H1 (cell line): ENCODE measurements around the gene TWF2. TPM values are rescaled to one million over a fixed set of nuclear protein-coding genes. Genes with fewer than 3 reads are reported as not detected.

Experiments used
- CTCF ChIA-PET: fragments of 300-600 bp; sonication (Branson Sonifier 250); formaldehyde crosslinking; loops from one replicate; lab custom pipeline; 2021; ENCODE audit not compliant: partially characterized antibody; lab: Charles Lee
- POLR2A ChIA-PET: fragments of 300-600 bp; sonication (Branson Sonifier 250); formaldehyde crosslinking; loops from one replicate; lab custom pipeline; 2021; ENCODE audit warnings: inconsistent platforms; ENCODE audit not compliant: partially characterized antibody; lab: Charles Lee
- DNase-seq, 2 experiments: peaks; one replicate each; pipeline versions ENCODE4 v3.0.0 to v3.0.0-alpha.2; 2010 to 2022; ENCODE audit warnings: low spot score in 2 of 2, low read depth in 1 of 2, mixed read lengths in 1 of 2
- FAIRE-seq: peaks from 2 replicates; lab custom pipeline; 2011; peaks lifted over from hg19 to GRCh38; lab: Jason Lieb, UNC
- H2AFZ ChIP-seq: 2 replicates; pipeline ENCODE4 v1.8.1; 2012; ENCODE audit warnings: low read length, inconsistent platforms
- H2AK5ac ChIP-seq: 2 replicates; pipeline ENCODE4 v1.6.1; 2013; ENCODE audit warnings: low read depth, low read length
- H2BK120ac ChIP-seq: replicated peaks from 2 replicates; pipeline ENCODE3; 2013; ENCODE audit warnings: low read depth, low read length, inconsistent platforms
- H2BK12ac ChIP-seq: 2 replicates; pipeline ENCODE4 v1.6.1; 2013; ENCODE audit warnings: low read depth, low read length
- H2BK15ac ChIP-seq: 2 replicates; pipeline ENCODE4 v1.6.1; 2013; ENCODE audit warnings: low read length
- H2BK20ac ChIP-seq: 2 replicates; pipeline ENCODE4 v1.6.1; 2013; ENCODE audit warnings: low read length
- H2BK5ac ChIP-seq: 2 replicates; pipeline ENCODE4 v1.6.1; 2013; ENCODE audit warnings: low read depth, low read length
- H3K14ac ChIP-seq: 2 replicates; pipeline ENCODE4 v1.6.1; 2013; ENCODE audit warnings: inconsistent platforms; ENCODE audit not compliant: insufficient read length
- H3K18ac ChIP-seq: 2 replicates; pipeline ENCODE4 v1.6.1; 2013; ENCODE audit warnings: low read length; ENCODE audit errors: extremely low read depth
- H3K23ac ChIP-seq: 2 replicates; pipeline ENCODE4 v1.6.1; 2013; ENCODE audit warnings: inconsistent platforms; ENCODE audit not compliant: insufficient read length
- H3K23me2 ChIP-seq: 2 replicates; pipeline ENCODE4 v1.6.1; 2013; ENCODE audit warnings: low read depth, low read length
- H3K27ac ChIP-seq: 2 replicates; pipeline ENCODE4 v1.6.1; 2011; ENCODE audit warnings: low read depth, low read length, inconsistent platforms
- H3K27me3 ChIP-seq, 4 experiments: replicated peaks in 1 of 4; 1 replicate in 1 of 4; 2 replicates in 3 of 4; pipeline versions ENCODE4 v1.6.1 to v1.8.1; 2011 to 2013; ENCODE audit warnings: low read length in 3 of 4, mild to moderate bottlenecking in 3 of 4, inconsistent platforms in 2 of 4, mixed read lengths in 2 of 4, moderate library complexity in 1 of 4; ENCODE audit not compliant: control insufficient read depth in 3 of 4, insufficient read depth in 3 of 4; ENCODE audit errors: extremely low read depth in 1 of 4
- H3K36me3 ChIP-seq, 4 experiments: 2 replicates each; pipeline versions ENCODE4 v1.6.1 to v1.8.1; 2011 to 2013; ENCODE audit warnings: mild to moderate bottlenecking in 4 of 4, low read length in 3 of 4, moderate library complexity in 2 of 4, control low read depth in 1 of 4, inconsistent platforms in 1 of 4; ENCODE audit not compliant: insufficient read depth in 4 of 4, control insufficient read depth in 2 of 4
- H3K4ac ChIP-seq: replicated peaks from 2 replicates; pipeline ENCODE3; 2013; ENCODE audit warnings: low read length, low read depth, mixed read lengths, inconsistent platforms; ENCODE audit not compliant: insufficient read length
- H3K4me1 ChIP-seq, 4 experiments: replicated peaks in 1 of 4; 1 replicate in 1 of 4; 2 replicates in 3 of 4; pipeline versions ENCODE4 v1.6.1 to v1.8.1; 2011 to 2013; ENCODE audit warnings: low read length in 3 of 4, inconsistent platforms in 2 of 4, mixed read lengths in 1 of 4; ENCODE audit not compliant: insufficient read depth in 4 of 4, control insufficient read depth in 3 of 4
- H3K4me2 ChIP-seq, 2 experiments: 2 replicates each; pipeline versions ENCODE4 v1.6.1 to v1.8.1; 2011 to 2013; ENCODE audit warnings: low read depth in 2 of 2, low read length in 2 of 2, control low read depth in 1 of 2, inconsistent platforms in 1 of 2, mild to moderate bottlenecking in 1 of 2; ENCODE audit not compliant: insufficient read depth in 1 of 2
- H3K4me3 ChIP-seq, 4 experiments: fragments of 200-600, 300-600 bp in 1 of 4; sonication (generic), shearing (Covaris generic), sonication (Bioruptor Twin) in 1 of 4; 2 replicates each; pipeline versions ENCODE4 v1.5.1 to v1.8.1; 2011 to 2016; ENCODE audit warnings: low read length in 4 of 4, low read depth in 3 of 4, control low read depth in 2 of 4, inconsistent platforms in 2 of 4, mild to moderate bottlenecking in 2 of 4, mixed read lengths in 1 of 4, moderate library complexity in 1 of 4; ENCODE audit not compliant: insufficient read depth in 2 of 4; ENCODE audit errors: extremely low read depth in 1 of 4
- H3K56ac ChIP-seq: replicated peaks from 2 replicates; pipeline ENCODE3; 2013; ENCODE audit warnings: low read depth, mild to moderate bottlenecking, mixed read lengths, low read length, inconsistent platforms; ENCODE audit not compliant: insufficient read length
- H3K79me1 ChIP-seq: 2 replicates; pipeline ENCODE4 v1.6.1; 2013; ENCODE audit warnings: low read depth, low read length, control low read depth
- H3K79me2 ChIP-seq, 2 experiments: 2 replicates each; pipeline versions ENCODE4 v1.6.1 to v1.8.1; 2012 to 2013; ENCODE audit warnings: low read length in 2 of 2, mild to moderate bottlenecking in 2 of 2, inconsistent platforms in 1 of 2; ENCODE audit not compliant: insufficient read depth in 2 of 2, control insufficient read depth in 1 of 2
- H3K9ac ChIP-seq, 4 experiments: replicated peaks in 1 of 4; 1 replicate in 1 of 4; 2 replicates in 3 of 4; pipeline versions ENCODE4 v1.6.1 to v1.8.1; 2011 to 2013; ENCODE audit warnings: low read depth in 3 of 4, low read length in 3 of 4, control low read depth in 2 of 4, mild to moderate bottlenecking in 2 of 4, moderate library complexity in 2 of 4, inconsistent platforms in 1 of 4; ENCODE audit errors: extremely low read depth in 1 of 4
- H3K9me3 ChIP-seq, 2 experiments: 2 replicates each; pipeline versions ENCODE4 v1.6.1 to v1.8.1; 2012 to 2013; ENCODE audit warnings: mild to moderate bottlenecking in 2 of 2, moderate library complexity in 2 of 2, control low read depth in 1 of 2, inconsistent platforms in 1 of 2, low read depth in 1 of 2, low read length in 1 of 2, mixed read lengths in 1 of 2; ENCODE audit not compliant: insufficient read depth in 2 of 2
- H4K20me1 ChIP-seq, 2 experiments: replicated peaks in 1 of 2; 2 replicates each; pipeline versions ENCODE3 to v1.8.1; 2011 to 2013; ENCODE audit warnings: inconsistent platforms in 2 of 2, low read length in 2 of 2, mild to moderate bottlenecking in 1 of 2; ENCODE audit not compliant: insufficient read depth in 2 of 2, control insufficient read depth in 1 of 2
- H4K5ac ChIP-seq: 2 replicates; pipeline ENCODE4 v1.6.1; 2013; ENCODE audit warnings: low read length, low read depth, mixed read lengths, inconsistent platforms; ENCODE audit not compliant: insufficient read length
- H4K8ac ChIP-seq: 2 replicates; pipeline ENCODE4 v1.8.0; 2013; ENCODE audit warnings: mild to moderate bottlenecking, moderate library complexity, low read length, inconsistent platforms; ENCODE audit not compliant: insufficient read depth; ENCODE audit errors: extremely low read depth
- H4K91ac ChIP-seq: replicated peaks from 2 replicates; pipeline ENCODE3; 2013; ENCODE audit warnings: low read length, mixed read lengths, inconsistent platforms; ENCODE audit not compliant: insufficient read length
- ATF3 ChIP-seq: IDR thresholded peaks from 2 replicates; pipeline ENCODE4 v1.6.1; 2011; ENCODE audit warnings: low read depth, mild to moderate bottlenecking, low read length; ENCODE audit not compliant: insufficient read depth
- CTBP2 ChIP-seq: IDR thresholded peaks from 2 replicates; pipeline ENCODE4 v1.7.0; 2011; ENCODE audit warnings: borderline replicate concordance, mild to moderate bottlenecking, moderate library complexity, mixed read lengths, low read length; ENCODE audit not compliant: insufficient read depth, insufficient read length
- RAD21 ChIP-seq, 2 experiments: IDR thresholded peaks in 1 of 2; conservative IDR thresholded peaks in 1 of 2; 2 replicates each; pipeline ENCODE4 v1.6.1; 2011; ENCODE audit warnings: low read depth in 2 of 2, low read length in 2 of 2, improper control_type of control experiment in 1 of 2, inconsistent platforms in 1 of 2, mild to moderate bottlenecking in 1 of 2, moderate library complexity in 1 of 2
- WGBS, 2 experiments: shearing (Covaris generic) in 1 of 2; methylation state at CpG; one replicate each; pipeline versions ENCODE4 v1.1.6 to v1.1.7; 2013 to 2015; ENCODE audit warnings: low lambda C conversion rate in 2 of 2, mixed read lengths in 2 of 2, inconsistent platforms in 1 of 2, low coverage in 1 of 2, missing lambda C conversion rate in 1 of 2; ENCODE audit not compliant: insufficient replicate concordance in 2 of 2, insufficient coverage in 1 of 2, insufficient read length in 1 of 2; ENCODE audit errors: extremely low coverage in 1 of 2, missing lambda C conversion rate in 1 of 2; 5-methylcytosine and 5-hydroxymethylcytosine counted together
- polyA plus RNA-seq, 7 experiments: library from polyadenylated mRNA; depleted of rRNA in 3 of 7; stranded (reverse) in 5 of 7; unstranded in 2 of 7; fragments of >200 nt in 5 of 7; fragments of 200-250 nt in 2 of 7; gene quantifications; 1 replicate in 5 of 7; 2 replicates in 1 of 7; 4 replicates in 1 of 7; pipeline versions ENCODE4 v1.2.1 to v1.2.3, GENCODE V29; 2011 to 2013; ENCODE audit warnings: missing spikeins in 2 of 7, mixed read lengths in 2 of 7
- total RNA-seq: library from RNA; stranded (reverse); fragmentation: NEBNext Ultra II Directional; extraction: Animal tissue kit (Norgen Biotek cat#: 25700); gene quantifications from 2 replicates; pipeline ENCODE4 v1.2.1, GENCODE V29; 2021

The TWF2 gene
- total and polyA plus RNA-seq, 2 of the 8 experiments (the other 6 are each of a cell fraction or from before 2014, with no cell fraction given): 65.2 to 90.4 TPM

GRCh38 chr3:52257911-52258310 is 19.0 kb upstream of the TWF2 start:
- Histone ChIP-seq H3K36me3 (peaks cover 39 to 96% (median 80%) of the 10 kb centered on the region in 4 experiments), H3K27ac (no peak overlapping the region)

More at GRCh38 chr3:52257911-52258310, 19.0 kb upstream of the TWF2 start:
- H2AFZ ChIP-seq: no peak overlapping the region
- H3K18ac ChIP-seq: no peak overlapping the region
- H3K4me3 ChIP-seq: no peak overlapping the region
- H3K56ac ChIP-seq: no peak overlapping the region
- no peak overlapping the region for H2BK15ac ChIP-seq
- no peaks in the 10 kb centered on the region for H3K9me3 ChIP-seq
- H3K23ac ChIP-seq: no peak overlapping the region
- POLR2A ChIA-PET: no interaction called here
- H3K4me1 ChIP-seq: no peaks in the 10 kb centered on the region
- H3K23me2 ChIP-seq: no peaks in the 10 kb centered on the region
- H4K5ac ChIP-seq: no peak overlapping the region
- H3K79me1 ChIP-seq: no peaks in the 10 kb centered on the region; the same call in 1 of the 2 replicates
- no peak overlapping the region for H3K4me2 ChIP-seq
- no peak overlapping the region for H2AK5ac ChIP-seq
- no peak overlapping the region for H2BK12ac ChIP-seq
- no peak overlapping the region for H2BK5ac ChIP-seq
- H3K27me3 ChIP-seq: no peaks in the 10 kb centered on the region
- no peak overlapping the region for H3K9ac ChIP-seq
- no peak overlapping the region for H3K14ac ChIP-seq
- H2BK120ac ChIP-seq: no peak overlapping the region
- CTCF ChIA-PET: interaction anchor here (1.1 to 4.5 kb wide), 4 partner anchors 11 to 154 kb away, joined by 3 to 21 read pairs (median 4); no protein-coding TSS in a partner anchor
- H4K20me1 ChIP-seq: peaks cover 8 to 11% of the 10 kb centered on the region in 2 experiments
- no peak overlapping the region for H2BK20ac ChIP-seq
- DNase-seq (no peak), FAIRE-seq (no peak)
- H3K4ac ChIP-seq: no peak overlapping the region
- WGBS, 2 experiments: 94% methylated on average over 4 of the region's 4 CpGs; no CpG with 5 or more reads in 1 of the 2 experiments
- H3K79me2 ChIP-seq: peaks cover 0 to 9% of the 10 kb centered on the region in 2 experiments; a peak in 2 of 4 replicates
- TF ChIP-seq CTBP2 (no peak), ATF3 (no peak), RAD21 (IDR thresholded peaks at IDR 0.05 in 1 of 2, conservative IDR thresholded peaks at IDR 0.05 in 1 of 2; ENCODE audit: low read depth in 2 of 2, low read length in 2 of 2) (no peak)
- H4K91ac ChIP-seq: no peak overlapping the region
- H4K8ac ChIP-seq: no peak overlapping the region
